ENCODE results near the gene SRSF7.
"Not testable (repeated sequence)": the region's sequence is repeated elsewhere in the genome, so short reads cannot be mapped to it uniquely, and the experiment has no call there.

SRSF7 gene

DNA sequence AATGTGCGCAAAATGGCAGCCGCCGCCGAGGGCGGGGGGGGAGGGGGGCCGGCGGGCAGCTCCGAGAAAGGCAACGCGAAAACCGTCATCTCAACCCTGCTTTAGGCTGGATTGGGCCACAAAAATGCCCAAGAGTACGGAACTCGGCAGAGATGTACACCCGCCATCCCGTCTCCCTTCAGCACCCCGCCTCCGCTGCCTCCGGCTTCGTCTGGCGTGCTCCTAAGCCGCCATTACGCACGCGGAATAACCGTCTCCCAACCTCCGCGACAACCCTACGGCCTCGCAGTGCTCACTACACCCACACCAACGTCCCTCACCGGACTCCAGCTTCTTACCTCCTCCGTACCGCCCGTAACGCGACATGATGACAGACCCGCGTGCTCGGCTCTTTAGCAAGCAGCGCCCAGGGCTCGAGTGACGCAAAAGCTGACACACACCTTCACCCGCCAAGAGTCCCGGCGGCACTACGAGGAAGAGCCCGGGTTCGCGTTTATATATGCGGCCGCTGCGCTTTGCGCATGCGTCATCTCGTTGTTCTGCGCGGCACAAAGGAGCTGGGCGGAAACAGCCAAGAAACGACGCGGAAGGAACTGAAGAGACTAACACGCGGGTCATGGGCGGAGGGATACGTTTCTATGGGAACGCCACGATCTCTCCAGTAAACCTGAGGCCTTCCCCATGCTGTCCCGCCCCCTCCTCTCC is at the start of gene SRSF7:
Gene SRSF7 (minus strand): TSS at position 471 of the 705 bp plus-strand sequence. CDS start 105 bp downstream, at position 366.
- DNase-seq (ENCODE audit: low spot score): peak; percentile 98

DNA sequence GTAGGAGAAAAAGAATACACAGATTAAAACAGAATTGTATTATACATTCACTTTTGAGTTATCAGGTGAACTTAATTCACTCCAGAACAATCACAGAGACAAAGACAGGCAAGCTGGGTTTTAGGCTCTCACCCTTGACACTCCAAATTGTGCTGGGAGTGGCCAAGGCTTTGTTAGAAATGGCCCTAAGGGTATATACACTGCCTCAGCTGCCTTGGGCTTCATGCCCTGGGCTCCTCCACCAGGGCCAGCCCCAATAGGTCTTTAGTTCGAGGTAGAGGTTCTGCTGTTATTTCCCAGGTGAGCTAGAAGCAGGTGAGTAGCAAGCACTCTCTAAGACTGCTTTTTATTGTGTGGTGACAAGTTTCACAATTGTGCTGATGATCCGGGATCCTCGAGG is 46.8 kb upstream of the SRSF7 start:
- no peak for DNase-seq (ENCODE audit: low spot score)

- DNase-seq (ENCODE audit: low spot score): no peak
These were observed 46.1 kb upstream of the SRSF7 start for GRCh38 chr2:38797250-38797676.

- DNase-seq (ENCODE audit: low spot score): not testable (repeated sequence)
These were observed 43.9 kb upstream of the SRSF7 start for GRCh38 chr2:38795016-38795415.

DNA sequence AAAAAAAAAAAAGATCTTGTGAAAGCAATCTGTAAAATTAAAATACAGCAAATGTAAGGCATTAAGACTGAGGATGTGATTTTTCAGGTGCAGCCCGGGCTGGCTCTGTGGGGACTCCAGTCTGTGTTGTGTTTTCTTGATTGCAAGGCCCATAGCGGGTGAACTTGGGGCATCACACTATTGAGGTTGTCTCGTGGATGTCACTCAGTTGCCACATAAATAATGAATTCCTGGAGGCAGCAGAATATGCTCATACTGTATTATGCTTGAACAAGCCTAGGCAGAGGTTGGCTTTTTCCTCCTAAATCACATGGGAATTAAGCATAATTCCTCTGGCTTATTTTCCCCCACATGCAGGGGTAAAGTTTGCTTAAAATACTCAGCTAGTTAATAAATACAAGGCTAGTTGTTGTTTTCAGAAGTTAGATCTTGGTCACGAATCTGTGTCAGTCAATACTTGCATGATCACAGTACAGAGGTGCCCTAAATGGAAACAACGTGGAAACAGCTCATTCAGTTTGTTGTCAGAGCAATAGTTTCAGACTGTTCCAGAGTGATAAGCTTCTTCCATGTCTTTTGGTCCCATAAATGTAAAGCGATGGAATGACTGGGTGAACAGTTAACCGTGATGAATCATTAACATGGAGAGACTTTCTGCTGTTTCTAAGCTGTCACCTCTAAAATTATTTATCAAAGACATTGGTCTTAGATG is 43.2 kb upstream of the SRSF7 start:
- no peak for DNase-seq (ENCODE audit: low spot score)

GRCh38 chr2:38793511-38793910 is 42.4 kb upstream of the SRSF7 start:
- no peak for DNase-seq (ENCODE audit: low spot score)

GRCh38 chr2:38792751-38793150 is 41.6 kb upstream of the SRSF7 start:
- no peak for DNase-seq (ENCODE audit: low spot score)

DNA sequence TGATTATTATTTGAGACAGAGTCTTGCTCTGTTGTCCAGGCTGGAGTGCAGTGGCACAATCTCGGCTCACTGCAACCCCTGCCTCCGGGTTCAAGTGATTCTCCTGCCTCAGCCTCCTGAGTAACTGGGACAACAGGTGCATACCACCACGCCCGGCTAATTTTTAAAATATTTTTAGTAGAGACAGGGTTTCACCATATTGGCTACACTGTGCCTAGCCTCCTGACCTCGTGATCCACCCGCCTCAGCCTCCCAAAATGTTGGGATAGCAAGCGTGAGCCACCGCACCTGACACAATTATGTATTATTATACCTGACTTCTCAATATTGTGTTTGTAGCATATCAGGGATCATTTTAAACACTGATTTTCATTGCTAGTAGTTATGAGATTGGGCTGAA is 41.2 kb upstream of the SRSF7 start:
- not testable (repeated sequence) for DNase-seq (ENCODE audit: low spot score)

GRCh38 chr2:38791744-38792143 is 40.6 kb upstream of the SRSF7 start:
- no peak for DNase-seq (ENCODE audit: low spot score)

- DNase-seq (ENCODE audit: low spot score): no peak
These were observed 38.5 kb upstream of the SRSF7 start for GRCh38 chr2:38789691-38790090.

- no peak for DNase-seq (ENCODE audit: low spot score)
These were observed 37.1 kb upstream of the SRSF7 start for GRCh38 chr2:38788306-38788705.

DNA sequence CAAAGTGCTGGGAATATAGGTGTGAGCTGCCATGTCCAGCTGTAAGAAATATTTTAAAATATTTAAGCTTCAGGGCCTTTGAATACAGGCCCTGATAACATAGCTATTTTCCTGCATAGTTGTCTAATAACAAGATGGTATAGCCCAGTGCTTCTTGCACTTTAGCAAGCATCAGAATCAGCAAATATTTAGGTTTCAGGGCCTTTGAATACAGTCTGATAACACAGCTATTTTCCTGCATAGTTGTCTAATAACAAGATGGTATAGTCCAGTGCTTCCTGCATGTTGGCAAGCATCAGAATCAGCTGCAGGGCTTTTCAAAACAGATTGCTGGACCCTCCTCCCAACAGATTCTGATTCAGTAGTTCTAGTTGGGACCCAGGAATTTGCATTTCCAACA is 32.4 kb upstream of the SRSF7 start:
- no peak for DNase-seq (ENCODE audit: low spot score)

DNA sequence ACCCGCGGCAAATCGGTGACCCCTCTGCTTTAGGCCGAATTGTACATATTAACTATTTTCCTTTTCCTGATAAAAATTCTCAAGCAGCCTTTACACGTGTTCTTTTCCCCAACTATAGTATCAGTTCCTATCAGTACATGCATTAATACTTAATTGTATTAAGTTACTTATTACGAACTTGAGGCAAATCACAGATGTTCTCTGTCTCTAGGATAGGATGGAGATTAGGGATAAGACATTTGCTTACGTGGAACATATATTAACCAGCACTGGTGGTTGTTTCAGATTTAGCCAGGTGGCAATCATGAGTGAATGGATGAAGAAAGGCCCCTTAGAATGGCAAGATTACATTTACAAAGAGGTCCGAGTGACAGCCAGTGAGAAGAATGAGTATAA is 27.5 kb upstream of the SRSF7 start:
- no peak for DNase-seq (ENCODE audit: low spot score)

GRCh38 chr2:38776531-38776930 is 25.4 kb upstream of the SRSF7 start:
- DNase-seq (ENCODE audit: low spot score): no peak

DNA sequence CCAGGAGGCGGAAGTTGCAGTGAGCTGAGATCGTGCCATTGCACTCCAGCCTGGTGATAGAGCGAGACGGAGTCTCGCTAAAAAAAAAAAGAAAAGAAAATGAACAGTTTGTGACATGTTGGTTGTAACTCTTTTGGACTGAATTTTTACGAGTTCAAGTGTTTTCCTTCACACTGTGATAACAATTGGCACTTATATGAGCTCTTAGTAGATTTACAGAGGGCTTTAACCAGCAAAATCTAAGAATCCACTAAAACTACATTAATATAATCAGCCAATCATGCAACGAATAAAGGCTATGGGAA is 24.7 kb upstream of the SRSF7 start:
- no peak for DNase-seq (ENCODE audit: low spot score)

DNA sequence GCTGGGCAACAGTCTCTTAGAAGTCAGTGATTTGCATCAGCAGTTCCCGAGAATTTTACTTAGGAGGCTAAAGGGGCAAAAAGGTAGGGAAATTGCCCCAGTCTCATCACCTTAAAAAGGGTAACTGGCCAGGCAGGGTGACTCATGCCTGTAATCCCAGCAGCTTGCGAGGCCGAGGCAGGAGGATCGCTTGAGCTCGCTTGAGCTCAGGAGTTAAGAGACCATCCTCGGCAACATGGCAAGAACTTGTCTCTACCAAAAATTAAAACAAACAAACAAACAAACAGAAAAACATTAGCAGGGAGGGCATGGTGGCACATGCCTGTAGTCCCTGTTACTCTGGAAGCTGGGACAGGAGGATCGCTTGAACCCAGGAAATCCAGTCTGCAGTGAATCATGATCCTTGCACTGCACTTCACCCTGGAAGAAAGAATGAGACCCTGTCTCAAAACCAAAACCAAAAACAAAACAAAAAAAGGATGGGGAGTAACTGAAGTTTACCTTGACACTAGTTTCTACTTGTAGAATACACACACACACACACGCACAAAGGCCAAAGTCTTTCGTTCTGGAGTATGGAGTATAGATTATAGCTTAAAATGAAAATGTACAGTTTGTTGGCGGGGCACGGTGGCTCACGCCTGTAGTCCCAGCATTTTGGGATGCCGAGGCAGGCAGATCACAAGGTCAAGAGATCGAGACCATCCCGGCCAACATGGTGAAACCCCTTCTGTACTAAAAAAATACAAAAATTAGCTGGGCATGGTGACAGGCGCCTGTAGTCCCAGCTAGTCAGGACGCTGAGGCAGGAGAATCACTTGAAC is 24.1 kb upstream of the SRSF7 start:
- DNase-seq (ENCODE audit: low spot score): no peak

DNA sequence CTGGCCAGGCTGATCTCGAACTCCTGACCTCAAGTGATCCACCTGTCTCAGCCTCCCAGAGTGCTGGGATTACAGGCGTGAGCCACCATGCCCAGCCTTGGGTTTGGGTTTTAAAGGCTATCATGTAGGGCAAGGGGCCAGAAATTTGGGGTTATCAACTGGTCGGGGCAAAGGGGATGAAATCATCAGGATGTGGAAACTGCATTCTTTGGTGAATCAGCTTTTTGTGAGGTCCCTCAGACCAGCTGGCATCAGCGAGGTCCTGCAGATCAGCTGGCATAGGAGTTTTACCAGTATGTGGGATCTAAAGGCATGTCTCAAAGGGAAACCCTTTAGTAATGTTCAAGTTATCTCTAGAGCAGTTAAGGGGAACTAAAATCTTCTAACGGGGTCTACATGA is 20.5 kb upstream of the SRSF7 start:
- DNase-seq (ENCODE audit: low spot score): no peak

GRCh38 chr2:38765551-38765950 is 14.4 kb upstream of the SRSF7 start:
- no peak for DNase-seq (ENCODE audit: low spot score)

GRCh38 chr2:38765149-38765548 is 14.0 kb upstream of the SRSF7 start:
- DNase-seq (ENCODE audit: low spot score): no peak

- DNase-seq (ENCODE audit: low spot score): no peak
These were observed 12.6 kb upstream of the SRSF7 start for GRCh38 chr2:38763728-38764127.

- no peak for DNase-seq (ENCODE audit: low spot score)
These were observed 12.1 kb upstream of the SRSF7 start for GRCh38 chr2:38763228-38763627.

GRCh38 chr2:38755891-38756290 is 4.7 kb upstream of the SRSF7 start:
- not testable (repeated sequence) for DNase-seq (ENCODE audit: low spot score)

GRCh38 chr2:38754506-38754905 is 3.3 kb upstream of the SRSF7 start:
- no peak for DNase-seq (ENCODE audit: low spot score)

Measured in Ammon's horn (tissue), 1 donor.